ENCODE data around the gene PRKAR1A.

GRCh38 chr17:68511254-68511670, 968 bp upstream of the PRKAR1A start:
- TF ChIP-seq CTCF (IDR thresholded peaks at IDR 0.05) (peak in 1 of 6 experiments; percentile 38), POLR2A (IDR thresholded peaks at IDR 0.05) (no peak)

All from Peyer's patch (tissue), 4 donors.